Medulla oblongata (tissue), 1 donor: ENCODE results near the gene TAS1R2.
"Not testable (repeated sequence)": the region's sequence is repeated elsewhere in the genome, so short reads cannot be mapped to it uniquely, and the experiment has no call there.

Experiments used
- DNase-seq: peaks from one replicate; pipeline ENCODE4 v3.0.0-alpha.2; 2015; ENCODE audit errors: extremely low spot score

Gene TAS1R2

DNA sequence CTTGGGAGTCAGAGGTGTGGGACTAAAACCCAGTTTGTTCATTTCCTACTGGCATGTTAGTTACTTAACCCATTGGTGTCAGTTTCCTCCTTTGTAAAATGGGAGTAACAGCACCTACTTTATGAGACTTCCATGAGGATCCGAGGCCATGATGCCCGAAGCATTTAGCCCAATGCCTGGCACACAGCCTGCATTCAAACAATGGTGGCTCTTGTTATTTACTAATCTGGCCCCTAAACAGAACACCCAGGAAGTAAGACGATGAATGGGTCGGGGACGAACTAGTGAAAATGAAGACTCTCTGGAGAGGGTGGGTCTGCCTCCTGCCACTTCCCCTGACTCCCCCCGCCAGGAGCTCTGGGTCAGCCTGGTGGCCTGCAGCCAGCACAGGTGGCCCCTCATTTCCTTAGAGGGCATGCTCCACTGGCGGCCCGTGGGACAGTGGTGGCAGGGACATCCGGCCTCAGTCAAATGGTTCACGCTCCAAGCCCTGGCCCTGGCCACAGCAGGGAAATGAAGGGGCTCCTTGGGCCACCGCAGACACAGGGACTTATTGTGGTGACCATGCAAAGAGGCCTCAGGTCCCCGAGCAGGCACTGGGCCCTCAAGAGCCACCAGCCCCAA lies 9.5 kb upstream of the TAS1R2 start:
- peak; percentile 43 for DNase-seq

DNA sequence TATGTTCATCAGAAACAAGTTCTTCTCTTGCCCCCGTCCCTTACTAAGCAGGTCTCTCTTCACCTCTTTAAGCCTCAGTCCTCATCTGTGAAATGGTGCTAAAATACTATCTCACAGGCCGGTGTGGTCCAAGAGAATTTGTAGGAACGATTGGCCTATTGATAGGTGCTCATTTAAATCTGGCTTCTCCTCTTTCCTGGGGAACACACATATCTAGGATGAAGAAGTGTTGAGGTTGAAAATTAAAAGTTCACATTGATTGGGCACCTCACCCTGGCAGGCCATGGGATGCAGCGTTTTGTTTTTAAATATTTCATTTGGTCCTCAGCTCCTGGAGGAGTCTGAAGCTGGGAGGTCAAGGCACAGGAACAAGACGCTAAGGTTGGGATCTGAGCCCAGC lies 8.9 kb upstream of the TAS1R2 start:
- no peak for DNase-seq

DNA sequence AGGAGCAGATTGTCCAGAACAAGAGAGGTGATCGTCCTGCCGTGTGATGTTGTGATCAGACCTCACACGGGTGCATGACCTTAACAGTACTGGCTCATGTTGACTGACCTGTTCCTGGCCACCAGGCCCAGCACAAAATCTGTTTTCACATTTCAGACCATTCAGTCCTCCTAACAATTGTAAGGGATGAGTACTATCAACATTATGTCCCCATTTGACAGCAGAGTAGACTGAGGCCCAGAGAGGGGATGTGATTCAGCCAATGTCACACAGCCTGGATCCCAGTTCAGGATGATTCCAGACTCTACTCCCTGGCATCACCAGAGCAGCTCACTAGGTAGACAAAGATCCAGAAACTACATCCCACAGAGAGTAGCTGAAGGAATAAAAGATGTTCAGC lies 7.4 kb upstream of the TAS1R2 start:
- DNase-seq: no peak

DNA sequence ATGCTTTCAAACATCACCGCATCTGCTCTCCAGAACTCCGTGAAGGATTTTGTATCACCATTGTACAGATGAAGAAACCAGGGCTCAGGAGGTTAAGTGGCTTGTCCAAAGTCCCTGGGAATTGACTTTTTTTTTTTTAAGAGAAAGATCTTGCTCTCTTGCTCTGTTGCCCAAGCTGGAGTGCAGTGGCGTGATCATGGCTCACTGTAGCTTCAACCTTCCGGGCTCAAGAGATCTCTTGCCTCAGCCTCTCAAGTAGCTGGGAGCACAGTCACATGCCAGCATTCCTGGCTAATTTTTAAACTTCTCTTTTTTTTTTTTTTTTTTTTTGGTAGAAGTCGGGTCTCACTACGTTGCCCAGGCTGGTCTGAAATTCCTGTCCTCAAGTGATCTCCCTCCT lies 6.9 kb upstream of the TAS1R2 start:
- no peak for DNase-seq

DNA sequence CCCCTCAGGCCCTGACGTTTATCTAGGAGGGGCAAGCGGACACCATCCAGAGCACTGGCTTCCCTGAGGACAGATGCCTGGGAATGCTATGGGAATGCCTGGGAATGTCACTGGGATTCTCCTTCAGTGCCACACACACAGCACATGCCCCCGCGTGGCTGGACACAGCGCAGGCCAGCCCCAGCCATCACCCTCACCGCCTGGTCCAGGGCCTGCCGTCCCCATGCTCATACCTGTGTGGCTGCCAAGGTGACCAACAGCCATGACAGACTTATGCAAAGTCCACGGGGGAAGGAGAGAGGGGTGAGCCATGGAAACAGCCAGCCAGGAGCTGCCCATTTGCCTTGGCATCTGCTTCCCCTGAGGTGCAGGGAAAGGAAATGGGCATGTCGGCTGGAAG lies 5.7 kb upstream of the TAS1R2 start:
- DNase-seq: no peak

DNA sequence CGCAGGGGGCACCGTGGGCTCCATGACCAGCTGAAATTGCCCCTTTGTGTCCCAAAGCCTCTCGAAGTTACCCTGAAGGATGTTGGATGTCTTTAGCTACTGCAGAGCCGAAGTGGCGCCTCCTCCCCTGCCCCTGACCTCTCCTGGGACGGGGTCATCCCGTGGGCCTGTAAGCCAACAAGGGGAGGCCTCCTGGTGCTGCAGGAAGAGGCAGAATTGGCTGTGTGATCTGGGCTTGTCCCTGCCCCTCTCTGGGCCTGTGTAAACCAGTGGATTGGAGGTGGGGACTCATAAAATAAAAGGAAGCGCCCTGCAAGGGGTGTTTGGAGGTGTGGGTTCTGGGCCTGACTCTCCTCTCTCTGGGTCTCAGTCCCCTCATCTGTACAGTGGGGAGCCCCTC lies 2.1 kb upstream of the TAS1R2 start:
- no peak for DNase-seq

DNA sequence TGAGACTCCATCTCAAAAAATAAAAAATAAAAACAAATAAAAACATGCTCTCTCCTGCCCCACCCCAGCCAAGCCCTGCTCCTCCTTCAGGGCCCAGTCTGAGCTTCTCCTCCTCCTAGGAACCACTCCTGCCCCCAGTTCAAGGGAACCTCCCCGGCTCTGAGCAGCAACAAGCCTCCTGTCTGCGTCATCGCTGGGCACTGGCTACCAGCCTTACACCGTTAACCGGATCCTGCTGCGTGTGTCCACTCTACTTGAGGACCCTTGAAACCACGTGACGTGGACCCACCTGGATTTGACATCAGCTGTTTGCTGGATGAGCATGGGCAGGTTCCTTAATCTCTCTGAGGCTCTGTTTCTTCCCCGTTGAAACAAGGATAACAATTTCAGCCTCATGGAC lies 1.6 kb upstream of the TAS1R2 start:
- no peak for DNase-seq

DNA sequence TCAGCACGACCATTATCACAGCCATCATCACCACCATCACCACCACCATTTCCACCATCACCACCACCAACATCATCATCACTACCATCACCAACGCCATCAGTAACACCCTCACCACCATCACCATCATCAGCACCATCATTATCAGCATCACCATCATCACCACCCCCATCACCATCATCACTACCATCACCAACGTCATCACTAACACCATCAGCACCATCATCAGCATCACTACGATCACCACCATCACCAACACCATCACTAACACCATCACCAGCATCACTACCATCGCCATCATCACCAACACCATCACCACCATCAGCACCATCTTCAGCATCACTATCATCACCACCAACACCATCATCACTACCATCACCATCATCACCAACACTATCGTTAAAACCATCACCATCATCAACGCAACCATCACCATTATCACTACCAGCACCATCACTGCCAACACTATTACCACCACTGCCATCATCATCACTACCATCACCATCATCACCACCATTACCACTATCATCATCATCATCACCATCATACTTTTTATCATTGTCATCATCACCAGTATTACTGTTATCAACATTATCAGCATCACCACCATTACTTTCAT lies 1.3 kb downstream of the TAS1R2 start:
- no peak for DNase-seq

DNA sequence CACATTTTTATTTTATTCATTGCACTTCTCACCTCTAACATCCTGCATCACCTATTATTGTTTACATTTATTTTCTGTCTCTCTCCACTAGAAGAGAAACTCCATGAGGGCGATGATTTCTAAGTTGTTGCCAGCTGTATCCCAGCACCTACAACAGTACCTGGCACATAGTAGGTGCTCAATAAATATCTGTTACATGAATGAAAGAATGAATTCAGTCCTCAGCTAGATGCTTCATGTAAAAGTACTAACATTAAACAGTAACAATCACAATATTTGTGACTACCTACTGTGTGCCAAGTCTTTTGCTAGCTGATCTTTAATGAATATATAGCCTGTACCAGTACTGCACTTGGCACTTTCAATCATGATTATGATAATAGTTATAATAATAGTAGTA lies 3.0 kb downstream of the TAS1R2 start:
- no peak for DNase-seq

DNA sequence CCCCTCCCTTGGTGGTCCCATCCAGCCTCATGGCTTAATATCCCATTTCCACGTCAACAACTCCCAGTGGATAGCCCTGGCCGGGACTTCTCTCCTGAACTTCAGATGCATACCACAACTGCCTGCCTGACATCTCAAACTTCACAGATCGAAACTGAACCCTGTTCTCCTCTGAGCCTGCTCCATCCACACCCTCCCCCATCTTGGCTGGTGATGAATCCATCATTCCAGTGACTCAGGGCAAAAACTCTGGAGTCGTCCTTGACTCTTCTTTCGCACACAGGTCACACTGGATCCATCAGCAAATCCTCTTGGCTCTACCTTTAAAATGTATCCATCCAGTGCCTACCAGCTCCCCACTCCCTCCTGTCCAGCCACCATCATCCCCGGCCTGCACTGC lies 3.9 kb downstream of the TAS1R2 start:
- no peak for DNase-seq

DNA sequence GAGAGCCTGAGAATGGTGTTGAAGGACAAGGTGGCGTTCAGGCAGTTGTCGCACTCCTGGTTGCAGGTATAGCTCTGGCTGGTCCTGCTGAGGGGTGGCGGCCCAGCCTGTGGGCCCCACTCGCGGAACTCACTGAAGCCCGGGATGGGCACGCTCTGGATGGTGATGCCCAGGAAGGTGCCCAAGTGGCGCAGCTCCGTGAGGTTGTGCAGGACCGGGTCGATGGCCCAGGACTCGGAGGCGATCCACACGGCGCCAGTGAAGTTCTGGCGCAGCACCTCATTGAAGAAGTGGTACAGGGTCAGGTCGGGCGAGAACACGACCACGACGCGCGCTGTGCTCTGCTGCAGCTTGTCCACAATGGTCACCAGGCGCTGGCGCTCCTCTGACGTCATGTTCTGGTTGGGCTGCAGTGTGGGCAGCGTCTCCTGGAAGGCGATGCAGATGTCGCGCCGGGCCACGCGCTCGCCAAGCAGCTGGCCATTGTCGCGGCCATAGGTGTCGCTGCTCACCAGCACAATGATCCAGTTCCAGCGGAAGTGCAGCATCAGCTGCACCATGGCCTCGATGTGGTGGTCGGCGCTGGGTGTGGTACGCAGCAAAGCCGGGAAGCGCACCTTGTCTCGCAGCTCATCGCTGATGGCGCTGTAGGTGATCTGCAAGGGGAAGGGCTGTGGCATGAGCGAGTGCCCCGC lies 5.0 kb downstream of the TAS1R2 start:
- DNase-seq: no peak

DNA sequence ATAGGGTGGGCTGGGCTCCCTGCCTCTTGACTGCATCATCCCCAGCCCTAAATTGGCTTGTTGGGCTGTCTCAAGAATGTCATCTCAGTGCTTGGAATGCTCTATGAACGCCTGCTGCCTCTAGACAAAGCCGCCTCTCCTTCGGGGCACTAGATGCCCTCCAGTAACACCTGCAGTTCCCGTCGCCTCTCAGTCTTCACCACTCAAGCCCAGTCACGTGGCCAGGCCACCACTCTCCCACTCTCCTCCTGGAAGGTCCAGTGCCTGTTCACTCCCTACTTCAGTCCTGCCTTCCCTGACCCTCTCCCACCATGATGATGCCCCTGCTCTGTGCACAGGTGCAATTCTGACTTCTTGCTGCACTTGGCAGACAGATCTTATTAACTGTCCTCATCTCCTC lies 7.0 kb downstream of the TAS1R2 start:
- DNase-seq: no peak

DNA sequence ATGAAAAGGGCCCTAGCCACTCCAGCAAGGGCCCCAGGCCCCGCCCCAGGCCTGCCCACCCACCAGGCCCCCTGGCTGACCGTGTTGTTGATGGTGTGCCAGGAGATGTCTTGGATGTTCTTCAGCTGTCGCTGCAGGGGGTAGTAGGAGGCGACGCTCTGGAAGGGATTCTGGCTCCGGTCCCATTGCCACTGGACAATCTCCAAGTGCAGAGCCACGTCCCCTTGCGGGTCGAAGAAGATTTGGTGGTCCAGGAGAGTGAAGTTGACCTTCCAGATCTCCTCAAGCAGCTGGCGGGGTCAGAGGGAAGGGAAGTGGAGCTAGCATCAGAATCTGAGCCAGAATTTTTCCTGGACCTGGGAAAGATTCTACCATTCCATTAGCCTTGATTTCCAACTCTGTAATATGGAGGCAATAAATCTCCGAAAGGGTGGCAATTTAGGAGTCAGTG lies 10.2 kb downstream of the TAS1R2 start:
- DNase-seq: no peak

DNA sequence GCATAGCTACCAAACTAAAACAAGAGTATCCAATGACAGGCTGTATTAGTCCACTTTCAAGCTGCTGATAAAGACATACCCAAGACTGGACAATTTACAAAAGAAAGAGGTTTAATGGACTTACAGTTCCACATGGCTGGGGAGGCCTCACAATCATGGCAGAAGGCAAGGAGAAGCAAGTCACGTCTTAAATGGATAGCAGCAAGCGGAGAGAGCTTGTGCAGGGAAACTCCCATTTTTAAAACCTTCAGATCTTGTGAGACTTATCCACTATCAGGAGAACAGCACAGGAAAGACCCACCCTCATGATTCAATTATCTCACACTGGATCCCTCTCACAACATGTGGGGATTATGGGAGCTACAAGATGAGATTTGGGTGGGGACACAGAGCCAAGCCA lies 11.7 kb downstream of the TAS1R2 start:
- DNase-seq: not testable (repeated sequence)

DNA sequence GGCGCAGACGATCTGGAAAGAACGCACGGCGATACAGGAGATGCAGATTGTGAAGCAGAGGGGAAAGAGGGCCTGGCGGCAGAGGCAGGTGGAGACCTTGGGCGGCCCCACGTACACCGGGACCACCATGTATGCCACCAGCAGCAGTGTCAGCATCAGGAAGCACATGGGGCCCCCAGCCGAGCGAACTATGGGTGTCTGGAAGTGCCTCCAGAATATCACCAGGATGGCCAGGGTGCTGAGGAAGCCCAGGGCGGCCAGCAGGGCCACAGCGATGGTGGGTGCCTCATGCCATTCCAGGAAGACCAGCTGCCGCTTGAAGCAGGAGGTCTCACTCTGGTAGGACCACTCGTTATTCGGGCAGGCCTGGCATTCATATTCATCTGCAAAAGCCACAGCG lies 19.3 kb downstream of the TAS1R2 start:
- DNase-seq: no peak

DNA sequence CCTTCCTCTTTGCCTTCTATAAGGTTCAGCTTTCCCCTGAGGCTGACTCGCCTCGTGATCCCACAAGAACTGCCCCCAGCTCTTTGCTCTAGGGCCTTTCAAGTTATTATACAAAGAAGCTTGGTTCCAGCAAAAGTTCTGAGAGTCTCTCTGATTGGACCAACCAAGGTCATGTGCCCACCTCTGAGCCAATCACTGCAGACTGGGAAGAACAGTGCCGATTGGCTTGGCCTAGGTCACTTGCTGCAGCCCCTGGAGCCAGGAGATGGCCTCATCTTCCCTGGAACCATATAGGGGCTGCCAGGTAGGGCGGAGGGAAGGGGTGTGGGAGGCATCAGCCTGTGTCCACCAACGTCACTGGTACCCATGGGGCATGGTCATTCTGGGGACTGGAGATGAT lies 22.8 kb downstream of the TAS1R2 start:
- no peak for DNase-seq

DNA sequence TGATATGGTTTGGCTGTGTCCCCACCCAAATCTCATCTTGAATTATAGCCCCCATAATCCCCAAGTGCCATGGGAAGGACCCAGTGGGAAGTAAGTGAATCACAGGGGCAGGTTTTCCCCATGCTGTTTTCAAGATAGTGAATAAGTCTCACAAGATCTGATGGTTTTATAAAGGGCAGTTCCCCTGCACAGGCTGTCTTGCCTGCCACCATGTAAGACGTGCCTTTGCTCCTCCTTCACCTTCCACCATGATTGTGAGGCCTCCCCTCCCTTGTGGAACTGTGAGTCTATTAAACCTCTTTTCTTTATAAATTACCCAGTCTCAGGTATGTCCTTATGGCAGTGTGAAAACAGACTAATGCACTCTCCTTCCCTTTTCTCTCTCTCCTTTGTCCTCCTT lies 27.1 kb downstream of the TAS1R2 start:
- DNase-seq: not testable (repeated sequence)

DNA sequence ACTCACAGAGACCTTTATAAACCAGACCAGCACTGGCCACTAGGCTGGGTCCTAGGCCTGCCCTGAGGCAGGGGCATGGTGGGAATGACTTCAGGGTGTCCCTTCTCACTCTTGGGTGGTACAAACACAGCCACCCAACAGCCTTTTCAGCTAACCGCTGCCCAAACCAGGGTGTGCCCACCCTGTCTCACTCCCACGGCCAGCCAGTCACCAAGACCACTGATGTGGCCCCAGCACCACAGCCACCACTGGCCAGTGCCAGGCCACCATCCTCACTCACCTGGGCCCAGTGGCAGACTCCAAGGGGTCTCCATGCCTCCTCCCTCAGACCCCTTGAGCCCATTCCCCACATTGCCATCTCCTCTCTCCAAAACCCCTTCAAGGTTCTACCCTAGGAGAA lies 27.8 kb downstream of the TAS1R2 start:
- no peak for DNase-seq

DNA sequence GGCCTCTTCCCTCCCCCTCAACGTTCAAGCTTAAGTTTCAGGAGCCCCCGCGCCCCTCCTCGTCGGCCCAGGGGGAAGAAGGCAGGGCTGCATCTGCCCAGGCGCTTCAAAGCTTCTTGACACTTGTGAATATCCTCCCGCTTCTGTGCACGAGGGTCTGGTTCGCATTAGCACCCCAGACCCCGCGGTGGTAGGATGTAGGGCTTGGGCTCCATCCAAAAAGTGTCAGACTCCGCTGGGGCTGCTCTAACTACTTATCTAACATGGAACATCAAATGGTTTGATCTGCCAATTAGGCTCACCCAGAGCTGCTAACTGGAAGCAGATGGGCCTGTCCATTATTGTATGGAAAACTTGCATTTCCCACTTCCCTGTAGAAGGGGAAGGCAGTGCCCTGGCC lies 28.9 kb downstream of the TAS1R2 start:
- DNase-seq: no peak

DNA sequence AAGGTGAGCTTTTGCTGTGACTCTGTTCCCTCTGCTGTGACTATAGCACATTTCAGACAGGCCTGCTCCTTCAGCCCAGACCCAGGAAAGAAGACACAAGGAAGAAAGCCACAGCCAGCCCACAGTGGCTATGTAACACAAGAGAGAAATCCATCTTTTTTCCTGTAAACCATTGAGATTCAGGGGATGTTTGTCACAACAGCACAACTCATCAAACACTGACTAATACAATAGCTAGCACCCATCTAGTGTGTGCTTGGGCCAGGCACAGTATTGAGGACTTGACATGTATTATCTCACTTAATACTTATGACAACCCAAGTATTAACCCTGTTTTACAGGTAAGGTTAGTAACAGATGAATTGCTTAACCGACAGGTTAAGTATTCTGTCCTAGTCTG lies 29.8 kb downstream of the TAS1R2 start:
- no peak for DNase-seq

DNA sequence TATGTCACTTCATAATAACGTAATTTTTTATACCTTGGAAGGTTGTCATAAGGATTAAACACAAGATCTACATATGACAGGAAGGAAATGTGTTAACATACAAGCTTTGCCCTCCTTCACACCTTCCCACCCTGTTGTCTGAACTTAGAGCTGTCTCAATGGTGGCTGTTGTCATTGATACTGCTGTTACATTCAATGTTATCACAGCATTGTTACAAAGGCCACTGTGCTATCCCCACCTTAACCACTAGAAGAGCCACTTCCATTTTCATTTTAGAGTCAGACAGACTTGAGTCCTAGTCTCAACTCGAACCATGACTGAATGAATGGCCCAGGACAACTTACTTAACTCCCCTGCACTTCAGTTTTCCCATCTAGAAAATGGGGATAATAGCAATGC lies 31.2 kb downstream of the TAS1R2 start:
- DNase-seq: no peak

DNA sequence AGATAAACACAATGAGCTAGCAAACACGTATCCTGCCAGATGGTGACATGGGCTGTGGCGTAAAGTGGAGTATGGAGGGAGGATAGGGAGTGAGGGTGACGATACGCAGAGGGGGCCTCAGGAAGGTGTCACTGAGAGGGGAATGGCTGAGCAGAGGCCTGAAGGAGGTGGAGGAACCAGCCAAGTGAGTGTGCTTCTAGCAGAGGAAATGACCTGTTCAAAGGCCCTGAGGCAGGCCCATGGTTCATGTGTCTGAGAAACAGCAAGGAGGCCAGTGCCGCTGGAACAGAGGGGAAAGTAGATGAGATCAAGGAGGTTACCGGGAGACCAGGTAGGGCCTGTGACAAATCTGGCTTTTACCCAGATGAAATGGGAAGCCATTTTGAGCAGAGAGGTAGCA lies 36.0 kb downstream of the TAS1R2 start:
- DNase-seq: no peak
